ENCODE measurements around the gene MRPL10.

Gene MRPL10

GRCh38 chr17:47792457-47792856 lies 38.9 kb downstream of the MRPL10 start:
- H3K9me2 ChIP-seq (replicated peaks; ENCODE audit: insufficient read depth, low read length) = no peaks in the 10 kb centered on the region
- TF ChIP-seq EZH2phosphoT487 (conservative IDR thresholded peaks at IDR 0.05; ENCODE audit: low read length) (no peak), CTCF (IDR thresholded peaks at IDR 0.05; ENCODE audit: insufficient read depth, low read length, poor library complexity, severe bottlenecking) (no peak)
- H3K4me2 ChIP-seq (ENCODE audit: low read depth, low read length, poor library complexity, severe bottlenecking) = no peak overlapping the region
- H3F3A ChIP-seq (ENCODE audit: insufficient read depth) = no peaks in the 10 kb centered on the region
- H3K27ac ChIP-seq (ENCODE audit: low read depth, low read length) = no peak overlapping the region
- no peak overlapping the region for H2AFZ ChIP-seq (ENCODE audit: low read depth, low read length, severe bottlenecking)
- no peak overlapping the region for H3K9ac ChIP-seq (ENCODE audit: low read length)
- H3K79me2 ChIP-seq (ENCODE audit: insufficient read depth, low read length) = no peaks in the 10 kb centered on the region
- no peaks in the 10 kb centered on the region for H3K36me3 ChIP-seq (ENCODE audit: low read length)
- 0 out of 2 replicates have a peak, but pooled peaks cover 3% of the 10 kb centered on the region for H3K27me3 ChIP-seq (ENCODE audit: low read length)
- H4K20me1 ChIP-seq (ENCODE audit: low read depth, low read length) = no peaks in the 10 kb centered on the region
- no peaks in the 10 kb centered on the region for H3K9me3 ChIP-seq (ENCODE audit: insufficient read depth, low read length)
- no peak overlapping the region for H3K4me3 ChIP-seq (ENCODE audit: insufficient read depth, low read length, poor library complexity, severe bottlenecking)

DNA sequence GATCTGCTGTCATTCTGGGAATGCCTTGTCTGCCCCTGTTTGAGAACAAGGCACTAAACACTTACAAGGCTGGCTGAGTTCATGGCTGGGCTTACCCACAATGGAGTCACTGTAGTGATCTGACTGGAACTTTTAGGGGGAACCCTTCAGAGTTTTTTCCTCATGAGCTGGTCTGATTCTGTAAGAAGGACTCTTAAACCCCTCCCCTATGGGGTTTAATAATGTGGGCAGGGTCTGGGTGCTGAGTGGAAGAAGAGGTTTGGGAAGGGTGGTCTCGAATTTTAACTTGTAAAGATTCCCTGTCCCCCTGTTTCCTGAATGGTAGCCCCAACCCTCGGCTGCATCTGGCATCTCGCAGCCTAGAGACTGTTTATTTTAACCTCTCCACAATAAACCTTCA lies 40.3 kb downstream of the MRPL10 start:
- no peak for TF ChIP-seq CTCF (IDR thresholded peaks at IDR 0.05; ENCODE audit: insufficient read depth, low read length, poor library complexity, severe bottlenecking)
- no peak for TF ChIP-seq EZH2phosphoT487 (conservative IDR thresholded peaks at IDR 0.05; ENCODE audit: low read length)
- Histone ChIP-seq H3K4me2 (ENCODE audit: low read depth, low read length, poor library complexity, severe bottlenecking) (no peak overlapping the region), H3K4me3 (ENCODE audit: insufficient read depth, low read length, poor library complexity, severe bottlenecking) (no peak overlapping the region), H3K9me2 (replicated peaks; ENCODE audit: insufficient read depth, low read length) (no peaks in the 10 kb centered on the region), H3K9ac (ENCODE audit: low read length) (no peak overlapping the region), H3K9me3 (ENCODE audit: insufficient read depth, low read length) (no peaks in the 10 kb centered on the region), H3K36me3 (ENCODE audit: low read length) (no peaks in the 10 kb centered on the region), H3K27ac (ENCODE audit: low read depth, low read length) (no peak overlapping the region), H3K79me2 (ENCODE audit: insufficient read depth, low read length) (no peaks in the 10 kb centered on the region), H3K27me3 (ENCODE audit: low read length) (0 out of 2 replicates have a peak, but pooled peaks cover 3% of the 10 kb centered on the region), H3F3A (ENCODE audit: insufficient read depth) (no peaks in the 10 kb centered on the region), H2AFZ (ENCODE audit: low read depth, low read length, severe bottlenecking) (no peak overlapping the region), H4K20me1 (ENCODE audit: low read depth, low read length) (no peaks in the 10 kb centered on the region)

DNA sequence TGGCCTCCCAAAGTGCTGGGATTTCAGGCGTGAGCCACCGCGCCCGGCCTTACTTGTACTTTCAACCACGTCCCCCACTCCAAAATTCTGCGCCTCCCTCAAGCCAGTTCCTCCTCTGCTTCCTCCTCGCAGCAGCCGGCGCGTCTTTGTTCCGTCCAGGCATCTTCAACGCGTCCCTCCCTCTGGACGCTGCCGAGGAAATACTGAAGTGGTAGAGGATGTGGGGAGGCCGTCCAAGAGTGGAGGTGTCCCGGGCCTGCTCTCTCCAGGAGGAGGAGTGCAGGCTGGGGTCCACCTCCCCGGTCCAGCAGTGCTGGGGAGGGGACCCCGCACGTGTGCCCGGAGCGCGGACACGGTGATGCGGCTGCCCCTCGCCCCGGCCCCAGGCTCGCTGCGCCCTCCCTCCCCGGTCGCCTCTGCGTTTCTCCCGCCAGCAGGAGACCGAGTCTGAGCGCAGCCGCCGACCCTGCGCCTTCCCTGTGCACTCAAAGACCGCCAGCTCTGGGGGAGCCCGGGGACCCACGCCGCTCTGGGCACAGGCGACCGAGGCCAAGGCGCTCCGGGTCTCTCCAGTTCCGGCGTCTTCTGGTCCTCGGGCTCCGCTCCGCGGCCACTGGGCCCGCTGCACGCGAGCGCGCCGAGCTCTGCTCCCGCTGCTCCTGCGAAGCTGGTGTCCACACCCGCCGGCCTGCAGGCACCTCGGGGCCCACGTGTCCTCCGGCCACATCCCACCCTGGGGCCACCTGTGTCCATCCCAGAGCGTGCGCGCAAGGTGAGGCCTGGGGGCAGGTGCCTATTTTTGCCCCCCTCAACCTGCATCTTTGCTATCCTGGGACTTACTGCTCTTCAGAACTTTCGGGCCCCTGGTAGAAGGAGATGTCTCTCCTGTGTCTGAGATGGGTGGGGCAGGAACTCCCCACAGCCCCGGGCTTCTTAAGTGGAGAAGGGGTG lies 41.5 kb downstream of the MRPL10 start:
- Histone ChIP-seq H3K4me3 (ENCODE audit: insufficient read depth, low read length, poor library complexity, severe bottlenecking) (no peak overlapping the region), H3K4me2 (ENCODE audit: low read depth, low read length, poor library complexity, severe bottlenecking) (no peak overlapping the region)

More for the DNA sequence above, 41.5 kb downstream of the MRPL10 start:
- Histone ChIP-seq H3K79me2 (ENCODE audit: insufficient read depth, low read length) (no peaks in the 10 kb centered on the region), H2AFZ (ENCODE audit: low read depth, low read length, severe bottlenecking) (no peak overlapping the region), H3K9me3 (ENCODE audit: insufficient read depth, low read length) (no peaks in the 10 kb centered on the region), H3F3A (ENCODE audit: insufficient read depth) (no peaks in the 10 kb centered on the region), H4K20me1 (ENCODE audit: low read depth, low read length) (no peaks in the 10 kb centered on the region), H3K9me2 (replicated peaks; ENCODE audit: insufficient read depth, low read length) (no peaks in the 10 kb centered on the region), H3K36me3 (ENCODE audit: low read length) (no peaks in the 10 kb centered on the region), H3K9ac (ENCODE audit: low read length) (no peak overlapping the region), H3K27me3 (ENCODE audit: low read length) (0 out of 2 replicates have a peak, but pooled peaks cover 3% of the 10 kb centered on the region), H3K27ac (ENCODE audit: low read depth, low read length) (no peak overlapping the region)
- no peak for TF ChIP-seq CTCF (IDR thresholded peaks at IDR 0.05; ENCODE audit: insufficient read depth, low read length, poor library complexity, severe bottlenecking)
- no peak for TF ChIP-seq EZH2phosphoT487 (conservative IDR thresholded peaks at IDR 0.05; ENCODE audit: low read length)

Data from SU-DHL-6 (cell line).